ENCODE measurements around the gene PNMT.

PNMT gene

GRCh38 chr17:39669897-39670735 lies 1.9 kb downstream of the PNMT start:
- Histone ChIP-seq H3K4me3 (ENCODE audit: insufficient read length, low read depth) (no peak overlapping the region), H3K4me1 (ENCODE audit: insufficient read depth, insufficient read length) (peaks cover 22% of the 10 kb centered on the region), H3K36me3 (ENCODE audit: insufficient read depth, insufficient read length, low read length) (no peaks in the 10 kb centered on the region), H3K9me3 (ENCODE audit: insufficient read depth, low read length) (no peaks in the 10 kb centered on the region), H3K27me3 (ENCODE audit: insufficient read depth, insufficient read length) (peaks cover 36% of the 10 kb centered on the region), H3K9ac (ENCODE audit: insufficient read length, low read depth) (no peak overlapping the region)
- TF ChIP-seq YY1 (IDR thresholded peaks at IDR 0.05; ENCODE audit: insufficient read depth, insufficient read length), result no peak
- TF ChIP-seq SUZ12 (IDR thresholded peaks at IDR 0.05; ENCODE audit: extremely low read depth, insufficient read depth, insufficient read length), result no peak
- DNase-seq (ENCODE audit: low read depth, low spot score), result no peak

- H3K4me1 ChIP-seq (ENCODE audit: insufficient read depth, insufficient read length), result peaks cover 24% of the 10 kb centered on the region
- no peaks in the 10 kb centered on the region for H3K9me3 ChIP-seq (ENCODE audit: insufficient read depth, low read length)
- TF ChIP-seq ZNF274 (IDR thresholded peaks at IDR 0.05; ENCODE audit: low read depth, low read length) (no peak), YY1 (IDR thresholded peaks at IDR 0.05; ENCODE audit: insufficient read depth, insufficient read length) (no peak), SUZ12 (IDR thresholded peaks at IDR 0.05; ENCODE audit: extremely low read depth, insufficient read depth, insufficient read length) (no peak)
- H3K9ac ChIP-seq (ENCODE audit: insufficient read length, low read depth), result no peak overlapping the region
- no peaks in the 10 kb centered on the region for H3K36me3 ChIP-seq (ENCODE audit: insufficient read depth, insufficient read length, low read length)
- peaks cover 36% of the 10 kb centered on the region for H3K27me3 ChIP-seq (ENCODE audit: insufficient read depth, insufficient read length)
- H3K4me3 ChIP-seq (ENCODE audit: insufficient read length, low read depth), result no peak overlapping the region
- DNase-seq (ENCODE audit: low read depth, low spot score), result no peak
Observed at GRCh38 chr17:39670746-39671145, 2.5 kb downstream of the PNMT start.

GRCh38 chr17:39671651-39672521 lies 3.6 kb downstream of the PNMT start:
- H3K36me3 ChIP-seq (ENCODE audit: insufficient read depth, insufficient read length, low read length), result peaks cover 5% of the 10 kb centered on the region
- H3K9ac ChIP-seq (ENCODE audit: insufficient read length, low read depth), result peak overlapping the region; percentile 33
- peaks cover 29% of the 10 kb centered on the region for H3K27me3 ChIP-seq (ENCODE audit: insufficient read depth, insufficient read length)
- H3K4me3 ChIP-seq (ENCODE audit: insufficient read length, low read depth), result no peak overlapping the region
- H3K4me1 ChIP-seq (ENCODE audit: insufficient read depth, insufficient read length), result peaks cover 19% of the 10 kb centered on the region
- no peak for DNase-seq (ENCODE audit: low read depth, low spot score)
- no peaks in the 10 kb centered on the region for H3K9me3 ChIP-seq (ENCODE audit: insufficient read depth, low read length)
- TF ChIP-seq ZNF274 (IDR thresholded peaks at IDR 0.05; ENCODE audit: low read depth, low read length), result no peak
- TF ChIP-seq YY1 (IDR thresholded peaks at IDR 0.05; ENCODE audit: insufficient read depth, insufficient read length), result no peak
- TF ChIP-seq SUZ12 (IDR thresholded peaks at IDR 0.05; ENCODE audit: extremely low read depth, insufficient read depth, insufficient read length), result no peak

GRCh38 chr17:39672522-39673334 lies 4.5 kb downstream of the PNMT start:
- no peaks in the 10 kb centered on the region for H3K9me3 ChIP-seq (ENCODE audit: insufficient read depth, low read length)
- H3K27me3 ChIP-seq (ENCODE audit: insufficient read depth, insufficient read length), result peaks cover 24% of the 10 kb centered on the region
- H3K4me1 ChIP-seq (ENCODE audit: insufficient read depth, insufficient read length), result peaks cover 15% of the 10 kb centered on the region
- TF ChIP-seq SUZ12 (IDR thresholded peaks at IDR 0.05; ENCODE audit: extremely low read depth, insufficient read depth, insufficient read length) (no peak), ZNF274 (IDR thresholded peaks at IDR 0.05; ENCODE audit: low read depth, low read length) (no peak), YY1 (IDR thresholded peaks at IDR 0.05; ENCODE audit: insufficient read depth, insufficient read length) (no peak)
- H3K9ac ChIP-seq (ENCODE audit: insufficient read length, low read depth), result no peak overlapping the region
- no peak overlapping the region for H3K4me3 ChIP-seq (ENCODE audit: insufficient read length, low read depth)
- H3K36me3 ChIP-seq (ENCODE audit: insufficient read depth, insufficient read length, low read length), result peaks cover 8% of the 10 kb centered on the region
- no peak for DNase-seq (ENCODE audit: low read depth, low spot score)

GRCh38 chr17:39673335-39674081 lies 5.3 kb downstream of the PNMT start:
- TF ChIP-seq SUZ12 (IDR thresholded peaks at IDR 0.05; ENCODE audit: extremely low read depth, insufficient read depth, insufficient read length) (no peak), YY1 (IDR thresholded peaks at IDR 0.05; ENCODE audit: insufficient read depth, insufficient read length) (no peak)
- Histone ChIP-seq H3K4me1 (ENCODE audit: insufficient read depth, insufficient read length) (peaks cover 22% of the 10 kb centered on the region), H3K9ac (ENCODE audit: insufficient read length, low read depth) (no peak overlapping the region), H3K27me3 (ENCODE audit: insufficient read depth, insufficient read length) (peaks cover 21% of the 10 kb centered on the region), H3K9me3 (ENCODE audit: insufficient read depth, low read length) (no peaks in the 10 kb centered on the region), H3K4me3 (ENCODE audit: insufficient read length, low read depth) (no peak overlapping the region), H3K36me3 (ENCODE audit: insufficient read depth, insufficient read length, low read length) (peaks cover 8% of the 10 kb centered on the region)
- DNase-seq (ENCODE audit: low read depth, low spot score), result no peak

- TF ChIP-seq ZNF274 (IDR thresholded peaks at IDR 0.05; ENCODE audit: low read depth, low read length), result no peak
- TF ChIP-seq YY1 (IDR thresholded peaks at IDR 0.05; ENCODE audit: insufficient read depth, insufficient read length), result no peak
- no peak for TF ChIP-seq SUZ12 (IDR thresholded peaks at IDR 0.05; ENCODE audit: extremely low read depth, insufficient read depth, insufficient read length)
- DNase-seq (ENCODE audit: low read depth, low spot score), result no peak
- Histone ChIP-seq H3K4me3 (ENCODE audit: insufficient read length, low read depth) (no peak overlapping the region), H3K27me3 (ENCODE audit: insufficient read depth, insufficient read length) (peaks cover 16% of the 10 kb centered on the region), H3K4me1 (ENCODE audit: insufficient read depth, insufficient read length) (peaks cover 22% of the 10 kb centered on the region), H3K9me3 (ENCODE audit: insufficient read depth, low read length) (no peaks in the 10 kb centered on the region), H3K36me3 (ENCODE audit: insufficient read depth, insufficient read length, low read length) (peaks cover 8% of the 10 kb centered on the region), H3K9ac (ENCODE audit: insufficient read length, low read depth) (peak overlapping the region; percentile 23)
Observed at GRCh38 chr17:39674179-39674578, 5.9 kb downstream of the PNMT start.

Data from NT2/D1 (cell line).